GM06990 (cell line): Measurements from ENCODE around the gene BICDL1.

Experiments
- DNase-seq: peaks from one replicate; pipeline ENCODE4 v3.0.0-alpha.2; 2011; ENCODE audit not compliant: insufficient read length; ENCODE audit errors: extremely low read depth
- H3K27me3 ChIP-seq: replicated peaks from 2 replicates; pipeline ENCODE4 v1.6.0; 2011; ENCODE audit warnings: low read length; ENCODE audit not compliant: control insufficient read depth, insufficient read depth
- H3K36me3 ChIP-seq: 2 replicates; pipeline ENCODE4 v1.5.1; 2011; ENCODE audit warnings: low read length; ENCODE audit not compliant: control insufficient read depth, insufficient read depth
- H3K4me3 ChIP-seq: replicated peaks from 2 replicates; pipeline ENCODE4 v1.5.1; 2011; ENCODE audit warnings: low read depth, mild to moderate bottlenecking, control low read depth, low read length
- CTCF ChIP-seq: IDR thresholded peaks from 2 replicates; pipeline ENCODE4 v1.5.1; 2011; ENCODE audit warnings: low read length, control low read depth, mild to moderate bottlenecking, inconsistent platforms; ENCODE audit not compliant: insufficient read depth, poor library complexity, severe bottlenecking

Gene BICDL1

GRCh38 chr12:119949594-119949993 is 39.4 kb upstream of the BICDL1 start:
- no peak for DNase-seq
- TF ChIP-seq CTCF = no peak
- H3K36me3 ChIP-seq = no peaks in the 10 kb centered on the region
- no peak overlapping the region for H3K4me3 ChIP-seq
- H3K27me3 ChIP-seq = no peaks in the 10 kb centered on the region

GRCh38 chr12:119956047-119956446 is 33.0 kb upstream of the BICDL1 start:
- no peak for DNase-seq

GRCh38 chr12:119957135-119957534 is 31.9 kb upstream of the BICDL1 start:
- TF ChIP-seq CTCF = no peak
- H3K4me3 ChIP-seq = no peak overlapping the region
- DNase-seq = no peak
- no peaks in the 10 kb centered on the region for H3K27me3 ChIP-seq
- H3K36me3 ChIP-seq = no peaks in the 10 kb centered on the region

More at GRCh38 chr12:119956047-119956446, 33.0 kb upstream of the BICDL1 start:
- Histone ChIP-seq H3K27me3 (no peaks in the 10 kb centered on the region), H3K4me3 (no peak overlapping the region), H3K36me3 (no peaks in the 10 kb centered on the region)
- no peak for TF ChIP-seq CTCF

GRCh38 chr12:119959435-119959834 is 29.6 kb upstream of the BICDL1 start:
- no peak for TF ChIP-seq CTCF
- Histone ChIP-seq H3K4me3 (no peak overlapping the region), H3K36me3 (no peaks in the 10 kb centered on the region), H3K27me3 (no peaks in the 10 kb centered on the region)
- DNase-seq = no peak

GRCh38 chr12:119964123-119964522 is 24.9 kb upstream of the BICDL1 start:
- Histone ChIP-seq H3K36me3 (no peaks in the 10 kb centered on the region), H3K27me3 (no peaks in the 10 kb centered on the region), H3K4me3 (no peak overlapping the region)
- no peak for TF ChIP-seq CTCF
- DNase-seq = no peak

GRCh38 chr12:119964929-119965328 is 24.1 kb upstream of the BICDL1 start:
- H3K27me3 ChIP-seq = no peaks in the 10 kb centered on the region
- H3K4me3 ChIP-seq = no peak overlapping the region
- no peak for DNase-seq
- no peak for TF ChIP-seq CTCF
- H3K36me3 ChIP-seq = no peaks in the 10 kb centered on the region
